Measurements from ENCODE around the gene PCED1A.

GRCh38 chr20:2820896-2821869 lies 19.3 kb downstream of the PCED1A start:
- TF ChIP-seq CTCF (IDR thresholded peaks at IDR 0.05; ENCODE audit: low read depth, low read length, poor library complexity, severe bottlenecking) (no peak), EZH2phosphoT487 (IDR thresholded peaks at IDR 0.05; ENCODE audit: borderline replicate concordance, low read length) (no peak)

Measured in DOHH2 (cell line).